GM19043 (cell line): ENCODE measurements around the gene GPM6B.

Experiments
- ATAC-seq: cut with Tn5 transposase; IDR thresholded peaks from one replicate; pipeline ENCODE4 v1.9.1; 2021; ENCODE audit warnings: low read depth; ENCODE audit not compliant: unreplicated experiment

The GPM6B gene

GRCh38 chrX:13825178-13825762 lies 8.4 kb upstream of the GPM6B start:
- no peak for ATAC-seq

GRCh38 chrX:13824746-13825145 lies 7.9 kb upstream of the GPM6B start:
- no peak for ATAC-seq

GRCh38 chrX:13821738-13822137 lies 4.8 kb upstream of the GPM6B start:
- ATAC-seq = no peak

GRCh38 chrX:13816176-13816575 lies 717 bp downstream of the GPM6B start:
- no peak for ATAC-seq

GRCh38 chrX:13815664-13816063 lies 1.2 kb downstream of the GPM6B start:
- no peak for ATAC-seq

- ATAC-seq = no peak
Observed at GRCh38 chrX:13808865-13809264, 8.0 kb downstream of the GPM6B start.

GRCh38 chrX:13808293-13808692 lies 8.6 kb downstream of the GPM6B start:
- no peak for ATAC-seq

GRCh38 chrX:13805241-13805640 lies 11.7 kb downstream of the GPM6B start:
- no peak for ATAC-seq

GRCh38 chrX:13803116-13803515 lies 13.8 kb downstream of the GPM6B start:
- no peak for ATAC-seq

GRCh38 chrX:13798184-13798583 lies 18.7 kb downstream of the GPM6B start:
- no peak for ATAC-seq

- no peak for ATAC-seq
Observed at GRCh38 chrX:13797512-13797911, 19.4 kb downstream of the GPM6B start.

GRCh38 chrX:13794417-13794816 lies 22.5 kb downstream of the GPM6B start:
- ATAC-seq = no peak

GRCh38 chrX:13793897-13794296 lies 23.0 kb downstream of the GPM6B start:
- ATAC-seq = no peak

GRCh38 chrX:13791559-13791958 lies 25.3 kb downstream of the GPM6B start:
- ATAC-seq = no peak

GRCh38 chrX:13791145-13791544 lies 25.7 kb downstream of the GPM6B start:
- no peak for ATAC-seq

- ATAC-seq = no peak
Observed at GRCh38 chrX:13790206-13791131, 26.4 kb downstream of the GPM6B start.

- no peak for ATAC-seq
Observed at GRCh38 chrX:13786048-13786447, 30.8 kb downstream of the GPM6B start.

GRCh38 chrX:13780868-13781427 lies 35.9 kb downstream of the GPM6B start:
- ATAC-seq = no peak

- no peak for ATAC-seq
Observed at GRCh38 chrX:13778916-13779315, 38.0 kb downstream of the GPM6B start.

- no peak for ATAC-seq
Observed at GRCh38 chrX:13776387-13776786, 40.5 kb downstream of the GPM6B start.

- ATAC-seq = no peak
Observed at GRCh38 chrX:13775837-13776236, 41.1 kb downstream of the GPM6B start.

- ATAC-seq = no peak
Observed at GRCh38 chrX:13774696-13775095, 42.2 kb downstream of the GPM6B start.
